HG03378 (cell line): Measurements from ENCODE around the gene FAM72C.
"Not testable (repeated sequence)": the region's sequence is repeated elsewhere in the genome, so short reads cannot be mapped to it uniquely, and the experiment has no call there.

Source experiments
- ATAC-seq: cut with Tn5 transposase; IDR thresholded peaks from one replicate; pipeline ENCODE4 v1.9.1; 2021; ENCODE audit warnings: mild to moderate bottlenecking, moderate library complexity; ENCODE audit not compliant: unreplicated experiment

Gene FAM72C

GRCh38 chr1:143971924-143972700 lies at the start of gene FAM72C:
Gene FAM72C (minus strand): TSS chr1:143971986. CDS start chr1:143971141, 845 bp downstream.
- ATAC-seq, result peak; percentile 89

GRCh38 chr1:144020001-144020738 lies 48.4 kb upstream of the FAM72C start:
- not testable (repeated sequence) for ATAC-seq

GRCh38 chr1:144019101-144019500 lies 47.3 kb upstream of the FAM72C start:
- not testable (repeated sequence) for ATAC-seq

GRCh38 chr1:144015180-144015966 lies 43.6 kb upstream of the FAM72C start:
- not testable (repeated sequence) for ATAC-seq

GRCh38 chr1:144014528-144014927 lies 42.7 kb upstream of the FAM72C start:
- not testable (repeated sequence) for ATAC-seq

GRCh38 chr1:144014121-144014520 lies 42.3 kb upstream of the FAM72C start:
- not testable (repeated sequence) for ATAC-seq

- peak; percentile 100 for ATAC-seq
Measured at GRCh38 chr1:144012168-144012733, 40.5 kb upstream of the FAM72C start.

GRCh38 chr1:144009410-144009809 lies 37.6 kb upstream of the FAM72C start:
- ATAC-seq, result not testable (repeated sequence)

GRCh38 chr1:144004259-144004658 lies 32.5 kb upstream of the FAM72C start:
- not testable (repeated sequence) for ATAC-seq

- ATAC-seq, result not testable (repeated sequence)
Measured at GRCh38 chr1:144003306-144004029, 31.7 kb upstream of the FAM72C start.

GRCh38 chr1:144002141-144002881 lies 30.5 kb upstream of the FAM72C start:
- not testable (repeated sequence) for ATAC-seq

GRCh38 chr1:144001077-144001476 lies 29.3 kb upstream of the FAM72C start:
- ATAC-seq, result not testable (repeated sequence)

- ATAC-seq, result not testable (repeated sequence)
Measured at GRCh38 chr1:143996020-143996419, 24.2 kb upstream of the FAM72C start.

- ATAC-seq, result not testable (repeated sequence)
Measured at GRCh38 chr1:143993301-143993907, 21.6 kb upstream of the FAM72C start.

GRCh38 chr1:143990699-143991098 lies 18.9 kb upstream of the FAM72C start:
- ATAC-seq, result not testable (repeated sequence)

GRCh38 chr1:143989719-143990118 lies 17.9 kb upstream of the FAM72C start:
- ATAC-seq, result not testable (repeated sequence)

GRCh38 chr1:143989427-143989712 lies 17.6 kb upstream of the FAM72C start:
- ATAC-seq, result not testable (repeated sequence)

GRCh38 chr1:143988602-143989426 lies 17.0 kb upstream of the FAM72C start:
- not testable (repeated sequence) for ATAC-seq
